Smooth muscle cell (in vitro differentiated cells): Measurements from ENCODE around the gene CDA. TPM values are rescaled to one million over a fixed set of nuclear protein-coding genes. Genes with fewer than 3 reads are reported as not detected.
A peak's percentile ranks its signal among the peaks of the same experiment; 100 is the strongest.

Source experiments
- DNase-seq: peaks from one replicate; lab custom pipeline; 2025; ENCODE audit not compliant: unreplicated experiment; lab: John Stamatoyannopoulos, UW
- H2AFZ ChIP-seq: fragments of 200-600 bp; sonication (generic); 2 replicates; pipeline ENCODE4 v1.6.0; 2016; ENCODE audit warnings: antibody characterized with exemption, low read depth, mild to moderate bottlenecking
- H3F3A ChIP-seq: fragments of 200-600 bp; sonication (generic); 2 replicates; pipeline ENCODE4 v1.6.0; 2017; ENCODE audit warnings: antibody characterized with exemption, low read depth
- H3K27ac ChIP-seq: fragments of 200-600 bp; sonication (generic); 2 replicates; pipeline ENCODE4 v1.5.1; 2016; ENCODE audit warnings: low read depth, mild to moderate bottlenecking
- H3K27me3 ChIP-seq: fragments of 200-600 bp; sonication (generic); 2 replicates; pipeline ENCODE4 v1.6.1; 2016; ENCODE audit warnings: low read depth, mild to moderate bottlenecking
- H3K36me3 ChIP-seq: fragments of 200-600 bp; sonication (generic); 2 replicates; pipeline ENCODE4 v1.5.1; 2016; ENCODE audit warnings: low read depth
- H3K4me1 ChIP-seq: fragments of 200-600 bp; sonication (generic); 2 replicates; pipeline ENCODE4 v1.5.1; 2016; ENCODE audit warnings: low read depth
- H3K4me2 ChIP-seq: fragments of 200-600 bp; sonication (generic); 2 replicates; pipeline ENCODE4 v1.6.0; 2016; ENCODE audit warnings: mild to moderate bottlenecking
- H3K4me3 ChIP-seq: fragments of 200-600 bp; sonication (generic); 2 replicates; pipeline ENCODE4 v1.5.1; 2016; ENCODE audit warnings: mild to moderate bottlenecking
- H3K79me2 ChIP-seq: fragments of 200-600 bp; sonication (generic); 2 replicates; pipeline ENCODE4 v1.6.0; 2016; ENCODE audit warnings: low read depth, mild to moderate bottlenecking
- H3K9ac ChIP-seq: fragments of 200-600 bp; sonication (generic); 2 replicates; pipeline ENCODE4 v1.6.0; 2016; ENCODE audit warnings: low read depth
- H3K9me3 ChIP-seq: fragments of 200-600 bp; sonication (generic); replicated peaks from 2 replicates; pipeline ENCODE4 v1.5.1; 2016; ENCODE audit warnings: low read depth
- H4K20me1 ChIP-seq: fragments of 200-600 bp; sonication (generic); 2 replicates; pipeline ENCODE4 v1.6.0; 2016; ENCODE audit warnings: low read depth
- CTCF ChIP-seq: fragments of 200-600 bp; sonication (generic); IDR thresholded peaks from 2 replicates; pipeline ENCODE4 v1.5.1; 2017; ENCODE audit warnings: borderline replicate concordance, mild to moderate bottlenecking, antibody characterized with exemption; ENCODE audit not compliant: insufficient read depth, poor library complexity, severe bottlenecking
- WGBS: methylation state at CpG from one replicate; pipeline ENCODE4 v1.1.7; 2016; ENCODE audit warnings: low lambda C conversion rate; 5-methylcytosine and 5-hydroxymethylcytosine counted together
- polyA plus RNA-seq: library from polyadenylated mRNA; unstranded; fragments of >200 nt; fragmentation: Nextera tagmentation; extraction: Ambion mirVana; gene quantifications from 2 replicates; pipeline ENCODE4 v1.2.1, GENCODE V29; 2016
- total RNA-seq: library from RNA; depleted of rRNA; stranded (reverse); fragments of >200 nt; gene quantifications from 2 replicates; pipeline ENCODE4 v1.2.3, GENCODE V29; 2014

The CDA gene
- total and polyA plus RNA-seq, 2 experiments from 2014 or later = 0.58 to 0.78 TPM

- Histone ChIP-seq H3K27ac (no peak overlapping the region), H3K27me3 (no peaks in the 10 kb centered on the region), H3K4me2 (no peak overlapping the region), H3K9ac (no peak overlapping the region), H3K4me1 (peaks cover 11% of the 10 kb centered on the region), H4K20me1 (no peaks in the 10 kb centered on the region), H3K36me3 (no peaks in the 10 kb centered on the region), H3K79me2 (no peaks in the 10 kb centered on the region), H2AFZ (no peak overlapping the region), H3K4me3 (no peak overlapping the region), H3F3A (no peaks in the 10 kb centered on the region), H3K9me3 (no peaks in the 10 kb centered on the region)
- WGBS = 80% methylated on average over 2 of the region's 2 CpGs
- DNase-seq = no peak
- no peak for TF ChIP-seq CTCF
Measured at GRCh38 chr1:20587661-20588053, 1.2 kb upstream of the CDA start.

- Histone ChIP-seq H3K4me2 (peak overlapping the region; percentile 52), H3K27me3 (no peaks in the 10 kb centered on the region), H3K4me1 (peaks cover 11% of the 10 kb centered on the region), H3K36me3 (no peaks in the 10 kb centered on the region), H4K20me1 (no peaks in the 10 kb centered on the region), H2AFZ (no peak overlapping the region), H3K4me3 (no peak overlapping the region), H3F3A (no peaks in the 10 kb centered on the region), H3K27ac (no peak overlapping the region), H3K79me2 (no peaks in the 10 kb centered on the region), H3K9me3 (no peaks in the 10 kb centered on the region), H3K9ac (no peak overlapping the region)
- no peak for DNase-seq
- no peak for TF ChIP-seq CTCF
- 43% methylated on average over 24 of the region's 24 CpGs for WGBS
Measured at GRCh38 chr1:20589331-20590278, 708 bp downstream of the CDA start.

GRCh38 chr1:20590306-20590777, 1.4 kb downstream of the CDA start:
- Histone ChIP-seq H3K27ac (no peak overlapping the region), H3K79me2 (no peaks in the 10 kb centered on the region), H3K36me3 (no peaks in the 10 kb centered on the region), H3F3A (no peaks in the 10 kb centered on the region), H3K4me2 (peak overlapping the region; percentile 52), H3K4me1 (peaks cover 11% of the 10 kb centered on the region), H3K9ac (no peak overlapping the region), H4K20me1 (no peaks in the 10 kb centered on the region), H3K27me3 (no peaks in the 10 kb centered on the region), H2AFZ (no peak overlapping the region), H3K9me3 (no peaks in the 10 kb centered on the region), H3K4me3 (no peak overlapping the region)
- 63% methylated on average over 7 of the region's 7 CpGs for WGBS
- no peak for DNase-seq
- TF ChIP-seq CTCF = no peak
